HG03457 (cell line): Measurements from ENCODE around the gene C17orf50.

ENCODE experiments used
- ATAC-seq: cut with Tn5 transposase; IDR thresholded peaks from one replicate; pipeline ENCODE4 v1.9.1; 2021; ENCODE audit warnings: moderate number of reproducible peaks; ENCODE audit not compliant: unreplicated experiment

The C17orf50 gene

DNA sequence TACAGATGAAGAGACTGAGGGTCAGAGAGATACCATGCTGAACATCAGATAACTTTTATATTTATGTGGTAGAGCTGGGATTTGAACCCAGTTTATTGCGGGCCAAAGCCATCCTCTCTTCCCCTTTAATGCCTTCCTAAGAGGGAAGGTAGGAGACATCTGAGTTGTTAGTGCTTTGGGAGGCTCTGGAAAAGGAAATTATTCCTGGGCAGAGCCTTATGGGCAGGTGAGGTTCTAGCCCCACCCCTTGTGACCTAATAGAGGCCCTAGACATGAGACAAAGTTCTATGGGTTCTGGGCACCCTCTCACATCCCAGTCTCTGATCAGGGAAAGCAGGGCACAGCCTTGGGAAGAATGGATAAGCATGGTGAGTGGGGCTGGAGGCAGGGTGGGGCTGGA is at the start of gene C17orf50:
Gene C17orf50, plus strand, starts transcription at position 301 of the 400 bp plus-strand sequence. Its CDS starts 55 bp downstream, at position 356.
- ATAC-seq: no peak

DNA sequence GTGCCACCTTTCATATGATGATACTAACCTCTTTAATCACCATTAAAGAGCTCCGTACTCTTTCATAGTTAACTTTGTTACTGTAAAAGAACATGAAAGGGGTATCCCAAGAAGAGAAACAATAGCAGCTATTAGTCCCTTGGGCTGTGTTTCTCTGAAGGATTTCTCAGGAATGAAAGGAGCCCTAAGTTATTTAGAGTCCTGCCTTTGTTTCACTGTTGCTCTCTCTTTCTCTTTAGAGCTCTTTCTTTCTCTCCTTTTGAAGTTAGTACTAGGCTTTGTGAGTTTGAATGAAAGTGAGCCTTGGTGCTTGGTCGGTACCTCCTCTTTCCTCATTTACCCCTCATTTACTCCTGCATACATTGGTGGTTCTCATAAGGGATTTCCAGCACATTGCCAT is 49.7 kb upstream of the C17orf50 start:
- no peak for ATAC-seq

DNA sequence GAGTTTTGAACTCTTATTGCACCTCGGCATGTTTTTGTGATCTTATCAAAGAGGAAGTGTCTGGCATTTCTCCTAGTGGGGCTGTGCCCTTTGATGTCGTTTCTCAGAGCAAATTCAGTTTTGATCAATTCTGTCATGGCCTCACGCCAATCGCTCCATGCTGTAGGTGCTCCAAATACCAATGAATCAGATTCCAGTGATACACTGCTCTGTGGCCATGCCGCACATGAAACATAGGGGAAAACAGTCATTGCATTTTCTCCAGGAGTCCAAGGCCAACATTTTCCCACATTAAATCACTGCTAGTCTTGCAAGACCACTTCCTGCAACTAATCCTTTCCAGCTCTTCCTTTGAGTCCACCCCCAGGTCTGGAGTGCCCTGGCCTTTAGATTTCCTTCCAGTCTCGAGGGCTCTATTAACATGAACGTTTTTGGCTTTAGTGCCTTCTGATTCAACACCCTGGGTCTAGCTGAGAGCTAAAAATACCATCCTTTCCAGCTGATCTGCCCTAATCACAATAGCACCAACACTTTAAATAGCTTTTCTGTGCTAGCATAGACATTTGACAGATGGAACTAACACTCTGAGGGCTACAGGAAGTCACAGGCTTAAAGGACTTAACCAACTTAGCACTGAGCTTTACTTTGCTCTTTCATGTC is 47.5 kb upstream of the C17orf50 start:
- no peak for ATAC-seq

DNA sequence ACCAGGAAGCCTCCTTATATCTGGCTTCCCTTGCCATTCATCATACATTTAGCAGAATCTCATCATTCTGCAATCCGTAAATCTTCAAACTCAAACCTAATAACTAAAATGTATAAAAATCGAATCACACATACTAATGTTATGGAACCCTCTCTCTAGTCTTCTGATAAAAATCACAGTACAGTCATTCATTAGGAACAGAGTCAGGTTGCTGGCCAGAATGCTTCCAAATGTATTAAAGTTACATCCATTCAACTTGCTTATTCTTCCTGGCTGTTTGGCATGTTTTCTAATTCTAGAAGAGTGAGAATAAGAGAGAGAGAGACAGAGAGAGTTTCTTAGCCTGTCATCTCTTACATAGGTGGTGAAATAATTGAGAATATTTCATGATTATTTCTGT is 45.7 kb upstream of the C17orf50 start:
- no peak for ATAC-seq

DNA sequence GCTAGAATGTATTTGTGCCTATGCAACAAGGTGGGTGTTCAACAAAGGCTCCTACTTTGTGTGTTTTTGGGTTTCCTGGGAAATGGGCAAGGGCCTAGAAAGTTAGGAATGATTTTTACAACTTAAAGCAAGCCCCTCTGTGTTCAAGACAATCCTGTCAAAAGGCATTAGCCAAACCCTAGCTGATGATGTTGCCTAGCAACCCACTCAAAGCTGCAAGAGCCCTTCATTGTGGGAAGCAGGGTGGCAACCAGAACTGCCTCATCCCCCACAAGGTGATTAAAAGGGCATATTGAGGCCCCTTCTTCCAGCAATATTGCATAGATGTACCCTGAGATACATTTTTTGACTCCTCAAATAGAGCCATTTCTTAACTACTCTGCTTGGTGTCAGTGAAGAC is 45.3 kb upstream of the C17orf50 start:
- ATAC-seq: no peak

DNA sequence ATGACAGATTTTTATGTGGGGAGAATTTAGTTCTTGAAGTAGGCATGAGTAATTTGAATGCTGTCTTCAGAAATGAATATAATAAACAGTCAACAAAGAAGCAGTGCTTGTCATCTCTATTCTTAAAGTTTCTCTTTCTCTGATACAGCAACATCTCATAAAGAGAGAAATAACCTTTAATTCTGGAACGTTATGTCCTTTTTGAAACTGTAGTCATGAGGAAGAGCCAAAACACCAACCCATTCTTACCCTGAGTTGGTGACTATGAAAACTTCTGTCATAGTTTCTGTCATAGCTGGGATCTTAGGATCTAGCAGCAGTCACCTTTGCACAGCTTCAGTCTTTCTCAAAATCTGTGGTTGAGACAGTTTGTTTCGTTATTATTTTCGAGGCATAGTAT is 44.5 kb upstream of the C17orf50 start:
- ATAC-seq: no peak

DNA sequence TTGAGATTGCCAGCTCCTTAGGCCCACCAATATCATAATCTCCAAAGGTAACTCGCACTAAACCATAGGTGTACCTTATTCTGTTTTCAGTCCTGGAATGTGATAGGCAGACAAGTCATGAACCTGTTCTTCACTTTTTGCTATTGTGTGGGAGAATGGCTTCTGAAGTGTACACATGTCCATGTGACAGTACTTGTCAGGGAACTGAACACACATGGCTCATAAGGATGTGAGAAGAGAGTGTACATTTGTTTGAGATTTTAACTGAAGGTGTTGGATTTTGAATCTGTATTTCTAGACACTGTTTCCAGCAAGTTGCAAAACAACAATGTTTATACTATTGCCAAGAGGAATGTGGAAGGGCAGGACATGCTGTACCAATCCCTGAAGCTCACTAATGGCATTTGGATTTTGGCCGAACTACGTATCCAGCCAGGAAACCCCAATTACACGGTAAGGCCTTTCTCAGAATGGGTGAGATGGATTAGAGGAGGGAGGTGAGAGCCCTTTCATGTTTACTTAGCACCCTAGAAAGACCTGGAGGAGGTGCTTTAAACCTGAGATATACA is 43.7 kb upstream of the C17orf50 start:
- ATAC-seq: no peak

DNA sequence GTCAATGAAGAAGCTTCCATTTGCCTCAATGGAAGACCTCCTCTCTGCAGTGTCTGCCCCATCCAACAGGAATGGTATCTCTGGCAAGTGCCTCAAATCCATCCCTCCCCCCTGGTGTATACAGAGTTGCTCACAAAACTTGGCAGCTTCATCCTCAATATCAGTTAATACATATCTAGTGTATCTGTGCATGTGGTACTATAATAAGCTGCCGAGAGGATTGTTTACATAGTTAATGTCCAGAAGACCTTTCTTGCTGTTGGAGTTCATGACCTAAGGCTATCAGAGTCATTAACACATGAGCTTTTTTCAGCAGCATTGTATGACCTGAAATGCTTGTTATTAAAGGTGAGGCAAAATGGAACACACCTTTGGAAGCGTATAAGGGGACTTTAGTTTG is 43.2 kb upstream of the C17orf50 start:
- no peak for ATAC-seq

DNA sequence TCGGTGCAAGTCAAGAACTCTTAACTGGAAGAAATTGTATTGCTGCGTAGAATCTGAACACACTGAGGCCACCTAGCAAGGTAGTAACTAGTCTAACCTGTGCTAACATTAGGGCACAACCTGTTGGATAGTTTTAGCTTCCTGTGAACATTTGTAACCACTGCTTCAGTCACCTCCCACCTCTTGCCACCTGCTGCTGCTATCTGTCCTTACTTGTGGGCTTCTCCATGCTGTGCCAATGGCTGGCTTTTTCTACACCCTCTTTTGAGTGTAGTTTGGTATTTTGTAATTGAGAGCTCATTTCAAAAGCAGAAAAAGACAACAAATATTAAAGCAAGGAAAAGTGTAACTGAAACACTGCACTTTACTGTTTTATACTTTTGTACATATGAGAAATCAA is 37.0 kb upstream of the C17orf50 start:
- no peak for ATAC-seq

DNA sequence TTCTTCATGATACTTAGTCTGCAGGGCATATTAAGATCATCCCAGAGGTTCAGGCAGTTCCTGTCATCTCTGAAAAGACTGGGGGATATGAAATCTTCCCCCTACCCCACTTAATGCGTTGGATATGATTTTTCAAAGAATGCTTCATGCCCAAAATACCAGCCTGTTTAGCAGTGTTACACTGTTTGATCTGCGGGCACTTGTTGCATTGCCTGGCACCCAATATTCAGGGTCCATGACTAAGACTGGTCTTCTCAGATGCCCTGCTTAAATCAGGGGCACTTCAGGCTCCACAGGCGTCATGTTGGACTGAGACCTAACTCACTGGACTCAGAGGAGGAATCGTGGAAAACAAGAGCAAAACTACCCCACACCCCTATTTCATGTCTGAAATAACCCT is 35.6 kb upstream of the C17orf50 start:
- ATAC-seq: no peak

DNA sequence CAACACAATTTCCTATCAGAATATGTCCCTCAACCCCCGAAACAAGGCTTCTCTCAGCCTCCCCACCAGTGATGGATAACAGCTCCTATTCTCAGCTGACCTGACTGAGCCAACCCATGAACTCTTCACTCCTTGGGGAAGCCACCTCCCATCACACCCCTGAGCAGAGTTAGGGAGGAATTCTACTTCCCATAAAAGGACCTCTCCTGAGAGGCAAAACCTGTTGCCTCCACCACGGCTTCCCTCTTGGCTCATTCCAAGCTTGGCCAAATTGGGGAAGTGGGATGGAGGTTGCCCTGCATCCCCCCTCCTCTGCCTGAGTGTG is 34.9 kb upstream of the C17orf50 start:
- no peak for ATAC-seq

DNA sequence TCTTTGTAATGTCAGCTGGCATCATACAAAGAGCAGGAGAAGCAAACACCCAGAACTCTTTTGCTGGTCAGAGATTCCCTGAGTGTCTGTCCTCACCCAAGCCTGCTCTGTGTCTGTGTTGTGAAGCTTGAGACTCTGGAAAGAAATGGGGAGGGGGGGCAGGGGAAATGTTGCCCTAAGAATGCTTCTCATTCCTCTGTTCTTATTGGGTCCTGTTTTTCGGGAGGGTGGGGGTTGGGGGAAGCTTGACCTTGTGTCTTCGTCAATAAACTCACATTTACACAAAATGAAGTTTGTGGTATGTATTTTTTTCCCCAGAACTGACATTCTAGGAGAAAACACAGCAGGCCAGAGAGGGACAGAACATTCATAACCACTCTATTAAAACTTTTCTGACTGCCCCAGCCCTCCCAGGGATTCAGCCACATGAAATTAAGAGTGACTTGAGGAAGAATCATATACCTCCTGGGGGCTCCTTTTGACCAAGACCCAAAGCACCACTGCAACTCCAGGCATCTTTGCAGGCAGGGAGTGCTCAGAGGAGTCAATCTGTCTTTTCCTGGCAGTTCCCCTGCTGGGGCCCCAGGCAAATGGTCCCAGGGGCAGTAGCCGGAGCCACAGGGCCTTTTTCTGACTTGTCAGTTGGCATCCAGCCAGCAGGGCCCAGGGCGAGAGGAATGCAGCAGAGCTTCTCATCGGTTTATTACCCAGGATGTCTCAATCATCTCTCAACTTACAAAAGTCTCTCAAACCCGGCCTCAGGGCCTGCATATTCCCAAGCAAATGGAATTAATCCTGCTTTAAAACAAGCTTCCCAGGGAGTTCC is 34.3 kb upstream of the C17orf50 start:
- ATAC-seq: no peak

DNA sequence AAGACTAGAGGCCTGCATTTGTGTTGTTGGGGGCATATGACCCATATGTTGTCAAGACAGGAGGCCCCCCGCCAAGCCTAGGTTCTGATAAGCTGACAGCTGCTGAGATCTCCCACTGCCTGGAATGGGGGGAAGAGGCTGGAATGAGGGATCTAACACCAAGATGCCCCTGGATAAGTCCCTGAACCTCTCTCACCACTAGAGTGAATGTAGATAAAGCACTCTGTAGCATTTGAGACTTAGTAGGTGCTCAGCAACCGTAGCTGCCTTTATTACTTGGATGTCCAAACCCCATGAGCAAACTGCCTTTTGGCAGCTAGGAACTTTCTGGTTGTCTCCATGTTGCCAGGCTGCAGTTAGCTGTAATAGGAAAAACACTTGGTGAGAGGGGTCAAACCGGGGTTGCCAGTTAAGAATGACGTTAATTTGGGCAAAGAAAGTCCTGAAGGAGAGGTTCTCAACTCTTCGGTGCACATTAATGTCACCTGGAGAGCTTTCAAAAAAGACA is 33.7 kb upstream of the C17orf50 start:
- ATAC-seq: no peak

DNA sequence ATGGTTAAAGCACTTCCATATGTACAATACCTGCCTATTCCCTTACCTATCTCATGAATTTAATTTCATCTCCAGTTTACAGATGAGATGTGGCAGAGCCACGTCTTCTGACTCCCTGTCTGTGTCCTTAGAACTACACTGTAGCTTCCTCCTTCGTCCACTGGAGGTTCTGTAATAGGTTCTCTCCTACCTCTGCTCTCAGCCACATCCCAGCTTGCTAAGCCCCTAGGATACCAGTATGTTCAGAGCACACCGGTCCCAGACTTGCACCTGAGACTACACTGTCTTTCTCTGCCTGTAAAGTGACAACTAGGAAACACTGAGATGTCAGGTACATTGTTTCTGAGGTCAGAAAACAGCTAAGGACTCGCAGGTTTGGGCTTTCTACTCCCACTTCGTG is 33.1 kb upstream of the C17orf50 start:
- no peak for ATAC-seq

DNA sequence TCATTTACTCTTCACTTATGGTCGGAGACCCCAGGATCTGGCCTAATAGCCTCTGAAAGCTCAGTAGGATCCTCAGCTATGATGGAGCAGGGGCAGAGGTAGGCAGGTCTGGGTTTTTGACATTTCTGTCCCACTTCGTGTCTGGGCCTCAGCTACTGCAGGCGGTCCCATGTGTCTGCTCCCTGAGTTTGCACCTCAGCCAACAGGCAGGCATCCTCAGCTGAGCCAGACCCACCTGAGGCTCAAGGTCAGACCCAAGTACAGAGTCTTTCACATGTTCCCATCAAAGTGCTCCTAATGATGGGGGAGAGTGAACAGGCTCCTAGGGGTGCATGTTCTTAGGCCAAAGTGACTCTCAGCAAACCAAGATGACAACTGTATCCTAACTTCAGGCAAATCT is 32.1 kb upstream of the C17orf50 start:
- ATAC-seq: no peak

DNA sequence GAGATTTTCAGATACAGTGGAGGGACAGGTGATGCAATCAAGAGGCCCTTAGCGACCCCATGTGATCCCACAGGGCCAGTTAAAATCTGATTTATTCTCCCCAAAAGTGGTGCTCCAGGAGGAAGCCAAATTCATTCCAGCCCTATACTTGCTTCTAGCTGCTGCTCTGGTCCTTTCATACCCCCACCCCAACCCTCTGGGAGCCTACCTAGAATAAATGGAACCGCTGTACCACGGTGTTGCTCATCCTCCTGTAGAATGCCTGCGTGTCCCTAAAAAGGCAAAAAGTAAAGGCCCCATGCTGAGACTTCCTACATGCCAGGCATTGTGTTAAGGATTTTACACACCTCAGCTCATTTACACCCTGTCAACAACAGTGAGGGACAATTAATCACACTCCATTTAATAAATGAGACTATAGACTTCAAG is 31.3 kb upstream of the C17orf50 start:
- ATAC-seq: no peak

DNA sequence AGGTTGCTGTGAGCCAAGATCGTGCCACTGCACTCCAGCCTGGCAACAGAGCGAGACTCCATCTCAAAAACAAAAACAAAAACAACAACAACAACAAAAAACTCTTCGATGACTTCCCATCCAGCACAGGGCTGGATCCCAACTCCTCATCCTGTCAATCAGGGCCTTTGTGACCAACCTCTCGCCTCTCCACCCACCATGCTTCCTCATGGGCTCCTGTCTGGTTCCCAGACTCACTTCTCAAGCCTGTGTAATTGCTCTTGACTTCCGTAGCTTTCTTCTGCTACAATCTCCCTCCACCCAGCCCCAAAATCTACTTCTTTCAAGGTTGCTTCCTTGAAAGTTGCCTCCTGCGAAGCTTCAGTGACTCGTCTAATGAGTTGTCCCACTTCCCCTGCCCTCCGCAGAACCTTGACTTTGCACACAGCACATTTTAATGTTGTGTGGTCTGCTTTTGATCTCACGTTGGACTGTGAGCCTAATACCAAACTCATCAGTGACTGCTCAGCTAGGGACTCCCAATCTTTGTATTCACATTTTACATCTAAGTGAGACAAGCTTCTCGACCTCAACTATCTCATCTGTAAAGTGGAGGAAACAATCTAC is 30.2 kb upstream of the C17orf50 start:
- no peak for ATAC-seq

DNA sequence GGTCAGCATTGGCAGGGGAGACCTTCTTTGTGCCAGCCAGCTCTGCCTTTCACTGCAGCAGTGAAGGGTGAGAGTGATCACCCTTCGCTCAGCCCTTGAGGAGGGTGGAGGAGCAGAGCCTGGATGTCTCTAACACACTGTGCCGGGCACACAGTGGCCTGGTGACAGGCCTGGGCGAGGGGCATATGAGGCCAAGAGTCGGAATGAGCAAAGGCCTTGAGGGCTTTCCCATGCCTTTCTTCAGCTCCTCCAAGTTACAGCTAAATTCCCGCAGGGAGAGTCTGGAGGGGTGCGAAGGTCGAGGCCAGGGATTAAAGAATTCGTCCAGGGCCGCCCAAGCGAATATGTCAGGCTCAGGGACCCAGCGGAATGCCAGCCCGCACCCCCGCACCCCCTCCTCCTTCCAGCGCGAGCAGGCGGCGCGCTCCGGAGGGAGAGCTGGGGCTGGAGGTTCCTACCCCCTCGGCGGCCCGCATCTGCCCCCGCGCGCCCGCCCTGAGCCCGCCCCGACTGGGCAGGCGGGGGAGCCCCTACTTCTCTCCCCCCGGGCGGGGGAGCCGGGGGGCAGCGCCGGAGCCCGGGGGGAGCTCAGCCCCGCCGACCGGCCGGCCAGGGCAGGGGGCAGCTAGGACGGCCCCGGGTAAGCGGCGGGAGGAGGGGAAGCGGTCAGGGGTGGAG is 29.3 kb upstream of the C17orf50 start, which contains the start of gene RASL10B:
Gene RASL10B, plus strand, starts transcription at position 401 of the 678 bp plus-strand sequence. CDS start 3,546 bp downstream, outside the sequence.
- ATAC-seq: no peak

DNA sequence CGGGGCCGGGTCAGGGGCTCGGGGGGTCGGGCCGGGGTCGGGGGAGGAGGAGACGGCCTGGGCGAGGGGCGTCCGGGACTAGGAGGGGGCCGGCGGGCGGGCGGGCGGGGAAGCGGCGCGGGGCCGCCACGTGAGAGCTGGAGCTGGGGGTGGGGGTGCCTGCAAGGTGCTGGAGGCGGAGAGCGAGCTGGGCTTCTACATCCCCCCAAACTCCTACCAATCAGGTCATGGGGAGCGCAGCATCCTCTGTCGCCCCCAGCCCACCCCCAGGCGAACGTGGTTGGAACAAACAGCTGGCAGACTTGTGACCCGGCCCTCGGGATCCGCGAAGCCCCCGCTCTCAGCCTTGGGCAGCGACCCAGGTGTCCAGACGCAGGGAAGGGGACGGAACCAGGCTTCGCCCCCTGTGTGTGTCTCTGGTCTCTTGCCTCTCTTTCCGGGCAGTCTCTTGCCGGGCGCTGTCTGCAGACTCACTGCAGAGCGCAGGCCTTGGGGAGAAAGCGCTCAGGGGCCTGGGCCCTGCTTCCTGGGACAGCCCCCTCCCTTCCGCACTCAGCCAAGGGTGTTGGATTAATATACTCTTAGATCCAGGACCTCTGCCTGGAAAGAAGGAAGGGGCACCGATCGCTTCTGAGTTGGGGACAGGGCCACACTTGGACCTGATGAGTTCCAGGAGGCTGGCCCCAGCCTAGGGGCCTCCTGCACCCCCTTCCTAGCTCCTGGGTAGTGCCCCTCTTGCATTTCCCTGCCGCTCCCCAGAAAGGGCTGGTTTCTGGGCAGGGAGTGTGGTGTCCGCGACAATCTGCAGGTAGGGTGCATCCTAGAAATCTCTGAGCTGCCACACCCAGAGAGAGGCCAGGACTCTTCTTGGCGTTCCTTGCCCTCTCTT is 28.5 kb upstream of the C17orf50 start:
- no peak for ATAC-seq

DNA sequence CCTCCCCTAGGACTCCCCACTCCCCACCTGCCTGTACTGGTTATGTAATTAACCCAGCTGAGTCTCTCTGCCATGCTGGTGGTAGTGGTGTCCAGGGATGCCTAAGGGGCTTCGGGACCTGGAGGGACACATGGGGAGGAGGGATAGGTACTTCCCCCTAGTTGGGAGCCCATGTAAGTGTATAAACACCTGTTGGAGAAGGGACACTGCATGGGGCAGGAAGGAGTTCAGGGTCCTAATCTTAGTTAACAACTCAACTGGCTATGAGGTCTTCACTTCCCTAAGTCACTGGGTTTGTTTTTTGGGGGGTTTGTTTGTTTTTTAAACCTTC is 27.9 kb upstream of the C17orf50 start:
- no peak for ATAC-seq
